Peyer's patch (tissue), 4 donors: ENCODE results near the gene NAT14. TPM values are rescaled to one million over a fixed set of nuclear protein-coding genes. Genes with fewer than 3 reads are reported as not detected.

Source experiments
- DNase-seq, 3 donors: peaks; one replicate each; pipeline ENCODE4 v3.0.0-alpha.2; 2017 to 2019
- H3K27ac ChIP-seq, 4 donors: fragments of 200-600 bp; sonication (generic); one replicate each; pipeline ENCODE4 v1.5.1; 2016 to 2019
- H3K27me3 ChIP-seq, 2 donors: fragments of 200-600 bp; sonication (generic); one replicate each; pipeline ENCODE4 v1.5.1; 2019
- H3K36me3 ChIP-seq, 3 donors: fragments of 200-600 bp; sonication (generic); one replicate each; pipeline ENCODE4 v1.5.1; 2016 to 2019
- H3K4me1 ChIP-seq, 4 donors: fragments of 200-600 bp; sonication (generic); one replicate each; pipeline ENCODE4 v1.5.1; 2016 to 2019
- H3K4me3 ChIP-seq, 4 donors: fragments of 200-600 bp; sonication (generic); 1 replicate in 3 of 4; 2 replicates in 1 of 4; pipeline ENCODE4 v1.5.1; 2016 to 2019; ENCODE audit warnings: mild to moderate bottlenecking in 1 of 4
- H3K9me3 ChIP-seq, 4 donors: fragments of 200-600 bp; sonication (generic); one replicate each; pipeline ENCODE4 v1.5.1; 2016 to 2019; ENCODE audit warnings: mild to moderate bottlenecking in 1 of 4
- CTCF ChIP-seq, 6 experiments: fragments of 450-650 bp in 4 of 6; fragments of 200-600 bp in 2 of 6; sonication (generic) in 1 of 6; IDR thresholded peaks; one replicate each; pipeline ENCODE4 v1.5.1; 2017 to 2019; ENCODE audit warnings: antibody characterized with exemption in 6 of 6, mild to moderate bottlenecking in 3 of 6, moderate library complexity in 1 of 6
- POLR2A ChIP-seq, 2 donors: fragments of 450-650 bp; IDR thresholded peaks; one replicate each; pipeline ENCODE4 v1.5.1; 2017; ENCODE audit warnings: antibody characterized with exemption in 2 of 2, mild to moderate bottlenecking in 2 of 2, moderate library complexity in 2 of 2
- total RNA-seq, 4 donors: library from RNA; depleted of rRNA; stranded (reverse); fragments of >200 nt; gene quantifications; one replicate each; pipeline ENCODE4 v1.1.0, GENCODE V29; 2016

Gene NAT14
- total RNA-seq, 4 donors from 2014 or later, result 1.4 to 7.4 (median 3.0) TPM

GRCh38 chr19:55498246-55498840, 13.4 kb downstream of the NAT14 start:
- H3K4me1 ChIP-seq, result peaks cover 0 to under 1% (median under 1%) of the 10 kb centered on the region in 4 donors
- no peak overlapping the region for H3K4me3 ChIP-seq
- no peak overlapping the region for H3K27ac ChIP-seq
- no peaks in the 10 kb centered on the region for H3K9me3 ChIP-seq
- H3K27me3 ChIP-seq, result no peaks in the 10 kb centered on the region
- no peak for TF ChIP-seq POLR2A (IDR thresholded peaks at IDR 0.05)
- TF ChIP-seq CTCF (IDR thresholded peaks at IDR 0.05), result no peak
- H3K36me3 ChIP-seq, result no peaks in the 10 kb centered on the region
- DNase-seq, result no peak

- Histone ChIP-seq H3K4me3 (no peak overlapping the region), H3K27me3 (no peaks in the 10 kb centered on the region), H3K9me3 (no peaks in the 10 kb centered on the region), H3K27ac (no peak overlapping the region), H3K36me3 (no peaks in the 10 kb centered on the region), H3K4me1 (peaks cover 0 to 4% (median 2%) of the 10 kb centered on the region in 4 donors)
- TF ChIP-seq POLR2A (IDR thresholded peaks at IDR 0.05), result no peak
- no peak for TF ChIP-seq CTCF (IDR thresholded peaks at IDR 0.05)
- no peak for DNase-seq
These were observed 15.5 kb downstream of the NAT14 start for GRCh38 chr19:55500368-55500952.

GRCh38 chr19:55502197-55502952, 17.4 kb downstream of the NAT14 start:
- no peak for TF ChIP-seq CTCF (IDR thresholded peaks at IDR 0.05)
- TF ChIP-seq POLR2A (IDR thresholded peaks at IDR 0.05), result no peak
- Histone ChIP-seq H3K4me1 (peaks cover 0 to 4% (median 2%) of the 10 kb centered on the region in 4 donors), H3K27ac (no peak overlapping the region), H3K27me3 (no peaks in the 10 kb centered on the region), H3K9me3 (no peaks in the 10 kb centered on the region), H3K36me3 (no peaks in the 10 kb centered on the region), H3K4me3 (no peak overlapping the region)
- DNase-seq, result no peak

- TF ChIP-seq CTCF (IDR thresholded peaks at IDR 0.05), result no peak
- no peaks in the 10 kb centered on the region for H3K27me3 ChIP-seq
- peak overlapping the region in 2 of 4 donors; percentile 50 to 57 for H3K4me3 ChIP-seq
- H3K9me3 ChIP-seq, result no peaks in the 10 kb centered on the region
- DNase-seq, result no peak
- no peaks in the 10 kb centered on the region for H3K36me3 ChIP-seq
- H3K4me1 ChIP-seq, result peaks cover 0 to 4% (median 2%) of the 10 kb centered on the region in 4 donors
- peak overlapping the region in 1 of 4 donors; percentile 90 for H3K27ac ChIP-seq
These were observed 18.1 kb downstream of the NAT14 start for GRCh38 chr19:55503157-55503501.

- Histone ChIP-seq H3K4me1 (peaks cover 0 to 4% (median 2%) of the 10 kb centered on the region in 4 donors), H3K27me3 (no peaks in the 10 kb centered on the region), H3K27ac (peak overlapping the region; percentile 70 to 90 (median 76)), H3K4me3 (peak overlapping the region; percentile 49 to 57 (median 54)), H3K36me3 (no peaks in the 10 kb centered on the region), H3K9me3 (no peaks in the 10 kb centered on the region)
- peak; percentile 94 to 99 (median 97) for TF ChIP-seq CTCF (IDR thresholded peaks at IDR 0.05)
- TF ChIP-seq POLR2A (IDR thresholded peaks at IDR 0.05), result no peak
- peak; percentile 94 to 97 (median 95) for DNase-seq
These were observed 18.7 kb downstream of the NAT14 start for GRCh38 chr19:55503502-55504251.
